Measurements from ENCODE around the gene PIGO.

Gene PIGO

DNA sequence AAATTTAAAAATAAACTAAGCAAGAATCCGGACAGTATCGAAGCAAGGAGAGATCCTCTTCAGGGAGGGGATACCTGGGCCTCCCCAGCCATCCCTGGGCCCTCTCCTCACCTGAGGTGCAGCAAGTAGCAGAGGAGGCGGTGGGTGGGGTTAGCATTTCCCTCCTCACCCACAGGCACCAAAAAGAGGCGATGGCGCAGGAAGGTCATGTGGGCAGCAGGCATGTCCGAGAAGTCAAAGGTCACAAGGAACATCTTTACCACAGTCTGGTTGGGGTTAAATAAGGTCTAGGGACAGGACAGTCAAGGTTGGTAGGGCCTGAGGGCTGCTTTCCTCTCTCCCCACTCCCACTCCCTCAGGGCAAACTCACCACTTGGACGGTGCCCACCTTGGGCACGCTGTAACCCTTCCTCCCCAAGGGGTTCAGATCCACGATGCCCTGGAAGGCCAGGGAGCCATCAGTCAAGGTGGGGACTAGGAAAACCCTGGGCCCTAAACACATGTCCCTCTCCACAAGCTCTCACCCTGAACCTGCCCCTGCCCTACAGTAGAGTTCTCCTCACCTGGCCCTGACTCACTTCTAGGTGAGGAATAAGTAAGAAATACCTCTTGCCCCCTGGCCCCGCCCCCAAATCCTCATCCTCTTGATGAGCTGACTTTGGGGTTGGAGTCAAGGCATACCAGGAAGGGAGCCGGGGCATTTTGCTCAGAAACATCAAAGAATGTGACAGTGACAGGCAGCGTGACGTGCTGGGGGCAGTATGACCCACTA, 9.4 kb upstream of the PIGO start:
- no peak for DNase-seq

DNA sequence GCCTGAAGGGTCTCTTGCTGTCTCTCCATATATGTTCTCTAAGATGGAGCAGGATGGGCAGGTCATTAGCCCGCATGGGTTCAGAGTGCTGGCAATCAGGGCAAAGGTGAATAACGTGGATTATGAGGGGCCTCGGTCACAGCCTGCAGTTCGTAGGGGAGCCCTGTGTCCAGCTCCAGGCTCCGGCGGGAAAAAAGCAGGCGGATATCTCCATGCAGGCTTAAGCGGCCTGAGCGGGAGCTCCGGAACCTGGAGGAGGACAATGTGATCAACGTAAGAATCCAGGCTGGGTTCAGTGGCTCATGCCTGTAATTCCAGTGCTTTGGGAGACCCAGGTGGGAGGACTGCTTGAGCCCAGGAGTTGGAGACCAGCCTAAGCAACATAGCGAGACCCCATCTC, 8.7 kb upstream of the PIGO start:
- DNase-seq, result no peak

DNA sequence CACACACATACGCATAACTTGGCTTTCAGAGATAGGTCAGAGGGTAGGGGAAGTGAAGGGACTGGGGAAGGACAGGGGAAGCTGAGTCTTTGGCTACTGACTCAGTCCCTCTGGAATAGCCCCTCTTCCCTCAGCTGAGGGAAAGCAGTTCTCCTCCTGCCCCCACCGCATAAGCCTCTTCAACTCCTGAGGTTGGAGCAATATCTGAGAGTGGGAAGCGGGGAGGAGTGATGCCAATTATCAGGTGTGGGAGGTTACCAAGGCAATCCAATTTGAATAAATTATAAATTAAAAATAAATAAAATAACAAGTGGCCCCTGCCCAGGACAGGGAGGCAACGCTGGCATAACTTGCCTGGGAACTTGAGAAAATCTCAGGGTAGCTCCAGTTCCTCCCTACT, 8.2 kb upstream of the PIGO start:
- no peak for DNase-seq

DNA sequence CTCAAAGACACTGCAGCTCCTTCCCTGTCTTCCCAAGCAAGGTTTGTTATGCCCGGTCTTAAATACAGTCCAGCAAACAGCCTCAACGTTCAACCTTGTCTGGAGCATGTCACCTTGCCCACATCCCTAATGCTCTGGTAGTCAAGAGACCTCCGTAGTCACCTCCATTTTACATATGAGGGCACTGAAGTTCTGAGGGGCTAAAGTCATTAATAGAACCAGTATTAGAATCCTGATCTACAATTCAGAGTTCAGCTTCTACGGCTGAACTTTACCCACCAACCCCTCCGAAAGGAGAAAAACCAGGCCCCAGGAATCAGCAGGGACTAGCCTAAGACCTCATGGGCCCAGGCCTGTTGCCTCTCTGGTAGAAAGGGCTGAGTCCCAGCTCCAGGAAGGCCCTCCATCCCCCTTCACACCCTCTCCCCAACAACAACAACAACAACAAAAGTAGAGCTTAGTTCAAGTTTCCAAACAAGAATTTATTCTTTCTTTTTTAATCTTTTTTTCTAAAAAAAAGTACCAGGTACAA, 7.3 kb upstream of the PIGO start:
- no peak for DNase-seq

DNA sequence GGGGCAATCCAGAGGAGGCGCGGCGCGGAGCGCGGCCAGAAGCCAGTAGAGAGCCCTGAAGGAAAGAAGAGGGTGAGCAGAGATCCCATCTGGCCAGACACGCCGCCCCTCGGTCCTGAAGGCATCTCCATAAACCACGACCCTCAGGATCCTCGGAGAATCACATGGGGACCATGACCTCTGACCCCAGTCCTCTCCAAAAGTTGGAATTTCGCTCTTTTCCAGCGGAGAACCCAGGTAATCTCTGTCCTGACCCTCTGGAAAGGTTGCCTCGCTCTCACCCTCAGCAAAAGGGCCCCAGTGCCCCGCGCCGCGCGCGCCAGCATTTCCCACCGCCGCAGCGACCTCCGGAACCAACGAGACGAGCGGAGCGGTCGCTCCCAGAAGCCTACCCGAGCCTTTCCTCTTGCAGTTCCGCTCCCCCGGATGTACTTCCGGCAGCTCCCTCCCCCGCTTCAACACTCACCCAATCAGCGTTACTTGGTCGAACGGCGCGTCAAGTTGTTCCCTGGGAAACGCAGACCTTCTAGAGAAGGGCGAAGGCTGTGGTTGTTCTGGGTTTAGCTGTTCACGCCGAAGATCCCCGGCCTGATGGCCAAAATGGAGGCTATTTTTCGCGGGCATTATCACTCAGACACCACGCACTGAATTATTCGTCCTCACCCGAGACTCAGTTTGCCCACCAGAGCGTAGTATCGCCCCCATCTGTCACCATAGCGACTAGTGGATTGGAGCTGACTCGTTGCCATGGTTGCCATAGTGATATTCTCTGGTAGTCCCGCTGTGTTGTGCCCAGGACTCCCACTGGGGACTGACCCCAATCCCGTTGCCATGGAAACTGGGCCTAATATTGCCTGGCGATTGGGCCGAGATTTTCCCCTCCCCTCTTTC, 6.6 kb upstream of the PIGO start, which contains the start of gene STOML2:
Gene STOML2 (minus strand): TSS at position 363 of the 891 bp plus-strand sequence. CDS start 37 bp downstream, at position 326.
- DNase-seq, result peak; percentile 96

DNA sequence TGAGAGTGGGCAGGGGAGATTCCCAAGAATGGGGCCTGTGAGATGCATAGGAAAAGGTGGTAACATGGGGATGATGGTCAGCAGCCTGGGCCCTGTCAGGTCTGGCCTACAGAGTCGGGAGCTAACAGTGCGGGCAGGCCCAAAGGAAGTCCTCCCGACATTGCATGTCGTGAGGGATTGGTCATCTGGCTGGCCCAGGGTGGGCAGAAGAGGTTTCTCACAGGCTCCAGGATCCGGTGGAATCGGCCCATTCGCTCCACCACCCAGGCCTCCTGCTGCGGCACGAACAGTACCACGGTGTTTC, 6.0 kb upstream of the PIGO start:
- DNase-seq, result no peak

DNA sequence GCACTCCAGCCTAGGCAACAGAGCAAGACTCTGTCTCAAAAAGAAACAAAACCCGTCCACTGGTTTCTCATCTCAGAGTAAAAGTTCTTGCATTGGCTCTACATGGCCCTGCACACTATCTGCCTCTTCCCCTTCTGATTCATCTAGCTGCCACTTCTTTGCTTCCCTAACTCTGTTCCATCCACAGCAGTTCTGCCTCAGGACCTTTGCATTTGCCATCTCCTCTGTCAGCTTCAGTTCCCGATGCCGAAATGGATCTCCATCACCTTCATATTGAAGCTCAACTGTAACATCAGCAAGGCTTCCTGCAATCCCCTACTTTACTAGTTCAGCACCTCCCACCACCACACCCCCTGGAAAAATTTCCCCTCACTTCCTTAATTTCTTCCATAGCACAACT, 1.2 kb upstream of the PIGO start:
- no peak for DNase-seq

DNA sequence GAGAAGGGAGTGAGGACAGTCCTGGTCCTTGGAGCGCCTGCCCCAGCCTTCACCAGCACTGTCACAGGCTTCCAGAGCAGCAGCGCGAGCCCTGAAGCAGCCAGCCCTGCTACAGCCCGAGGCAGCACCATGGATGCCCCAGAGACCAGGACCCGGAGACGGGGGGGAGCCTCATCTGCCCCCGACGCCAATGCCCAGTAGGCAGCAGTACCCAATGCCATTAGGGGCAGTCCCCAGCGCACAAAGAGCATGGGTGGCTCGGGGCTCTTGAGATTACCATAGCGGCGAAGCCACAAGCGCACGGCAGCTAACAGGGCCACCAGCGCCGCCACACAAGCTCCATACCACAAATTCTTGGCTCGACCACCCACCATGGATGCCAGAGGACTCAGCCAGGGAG, 4.9 kb downstream of the PIGO start:
- no peak for DNase-seq

DNA sequence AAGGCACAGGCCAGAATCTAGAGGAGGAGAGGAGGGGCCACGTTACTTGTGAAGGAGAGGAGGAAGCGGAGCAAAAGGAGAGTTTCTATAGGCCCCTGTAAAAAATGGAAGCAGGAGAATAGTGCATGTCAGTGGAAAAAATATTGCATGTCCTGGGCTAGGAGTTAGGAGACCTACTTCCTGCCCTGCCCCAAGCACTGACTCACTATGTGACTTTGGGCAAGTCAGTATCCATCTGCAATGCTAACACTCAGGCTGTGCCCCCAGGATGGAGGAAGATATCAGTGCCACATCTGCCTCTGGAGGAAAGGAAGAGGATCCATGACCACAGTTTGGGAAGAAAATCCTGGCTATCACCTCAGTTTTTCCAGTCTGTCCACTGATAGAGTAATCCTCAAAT, 7.0 kb downstream of the PIGO start:
- DNase-seq, result no peak

DNA sequence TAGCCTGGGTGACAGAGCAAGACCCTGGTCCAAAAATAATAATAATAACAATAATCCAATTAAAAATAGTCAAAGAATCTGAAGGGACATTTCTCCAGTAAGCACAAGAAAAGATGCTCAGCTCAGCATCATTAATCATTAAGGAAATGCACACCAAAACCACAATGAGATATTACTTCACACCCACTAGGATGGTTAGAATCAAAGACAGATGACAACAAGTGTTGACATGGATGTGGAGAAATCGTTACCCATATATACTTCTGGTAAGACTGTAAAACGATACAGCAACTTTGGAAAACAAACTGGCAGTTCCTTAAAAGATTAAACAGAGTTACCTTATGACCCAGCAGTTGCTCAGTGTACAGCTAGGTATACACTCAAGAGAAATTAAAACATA, 11.3 kb downstream of the PIGO start:
- DNase-seq, result peak; percentile 19

DNA sequence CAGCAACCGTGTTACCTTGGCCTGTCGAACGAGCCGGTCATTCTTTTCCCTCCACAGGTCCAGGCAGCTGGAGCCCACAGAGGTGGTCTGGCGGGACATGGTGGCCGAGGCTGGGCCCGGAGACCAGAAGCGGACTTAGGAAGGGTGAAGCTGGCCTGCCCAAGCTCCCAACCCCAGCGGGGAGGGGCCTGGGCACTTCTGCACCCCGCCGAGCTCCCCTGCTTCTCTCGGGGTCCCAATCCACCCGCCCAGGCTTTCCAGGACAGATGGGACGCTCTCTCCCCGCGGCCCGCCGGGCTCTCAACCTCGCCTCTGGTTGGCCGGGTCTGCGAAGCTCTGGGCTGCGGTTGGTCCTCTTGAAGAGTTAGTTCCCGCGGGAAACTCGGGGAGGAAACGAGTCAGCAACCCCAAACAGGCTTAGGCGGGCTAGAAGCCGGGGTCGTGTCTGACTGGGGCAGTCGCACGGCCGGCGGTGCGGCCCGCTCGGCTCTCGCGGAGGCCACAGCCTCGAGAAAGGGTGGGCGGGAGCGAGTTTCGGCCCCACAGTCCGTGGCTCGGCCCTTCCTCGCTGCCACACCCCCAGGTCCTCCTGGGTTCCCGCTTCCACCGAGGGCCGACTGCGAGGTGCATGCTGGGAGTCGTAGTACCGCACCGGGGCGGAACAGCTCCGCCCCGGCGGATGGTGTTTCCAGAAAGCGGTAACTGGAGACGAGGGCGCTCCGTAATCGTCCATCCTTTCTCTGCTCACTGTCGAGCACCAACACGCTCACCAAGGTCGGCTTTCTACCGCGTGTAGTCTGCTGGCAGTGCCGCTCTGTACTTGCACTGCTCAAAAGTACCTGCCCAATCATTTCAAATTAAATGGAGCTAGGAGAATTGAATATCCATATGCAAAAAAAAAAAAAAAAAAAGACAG, 16.7 kb downstream of the PIGO start, which contains the start of gene FANCG:
Gene FANCG (minus strand): TSS at position 517 of the 916 bp plus-strand sequence. CDS start 418 bp downstream, at position 99.
- peak; percentile 83 for DNase-seq

DNA sequence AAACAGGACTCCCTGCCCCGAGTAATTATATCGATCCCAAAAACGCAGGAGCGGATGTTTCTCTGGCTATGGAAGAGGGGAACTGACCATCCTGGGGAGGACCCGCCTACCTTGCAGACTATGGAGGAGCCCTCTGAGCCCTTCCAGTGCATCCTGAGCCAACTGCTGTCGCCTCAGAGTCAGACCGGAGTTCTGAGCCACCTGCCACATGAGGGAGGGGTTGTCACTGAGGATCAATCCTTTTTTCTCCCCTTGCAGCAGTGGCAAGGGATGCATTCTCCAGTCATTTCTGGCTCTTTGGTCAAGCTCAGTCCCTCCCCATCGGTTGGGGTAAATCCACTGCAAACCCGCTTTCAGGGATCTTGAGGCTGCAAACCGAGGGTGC, 17.4 kb downstream of the PIGO start:
- DNase-seq, result no peak

DNA sequence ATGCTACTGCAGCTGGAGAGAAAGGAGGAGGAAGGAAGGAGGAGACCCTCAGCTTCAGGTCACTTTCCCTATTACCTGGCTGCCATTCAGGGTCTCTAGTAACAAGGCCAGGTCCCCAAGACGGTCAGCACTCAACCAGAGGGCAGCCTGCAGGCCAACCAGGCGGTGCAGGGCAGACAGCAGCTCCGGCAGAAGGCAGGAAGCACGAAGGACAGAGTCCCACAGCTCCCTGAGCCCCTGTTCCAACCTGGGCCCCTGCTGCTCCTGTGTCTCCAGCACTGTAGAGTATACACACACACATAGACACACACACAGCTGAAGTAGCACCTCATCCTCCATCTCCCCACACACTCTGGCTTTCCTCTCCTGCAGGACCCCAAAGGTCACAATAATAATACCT, 18.3 kb downstream of the PIGO start:
- DNase-seq, result no peak

DNA sequence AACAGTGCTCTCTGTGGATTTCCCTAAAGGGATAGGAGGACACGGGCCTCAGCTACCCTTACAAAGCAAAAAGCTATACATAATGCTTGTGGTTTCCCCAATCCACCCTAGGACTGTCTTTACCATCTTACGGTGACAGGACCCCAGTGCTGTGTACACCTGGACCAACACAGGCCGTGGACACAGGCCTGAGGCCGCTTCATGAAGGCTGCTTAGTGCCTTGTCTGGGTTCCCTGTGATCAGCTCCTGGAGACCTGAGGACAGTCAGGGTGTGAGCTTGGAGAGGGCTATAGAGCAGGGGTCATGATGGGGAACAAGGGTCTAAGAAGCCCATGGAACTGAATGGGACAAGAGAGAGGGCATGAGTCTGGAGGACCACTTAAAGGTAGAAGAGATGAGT, 19.5 kb downstream of the PIGO start:
- no peak for DNase-seq

DNA sequence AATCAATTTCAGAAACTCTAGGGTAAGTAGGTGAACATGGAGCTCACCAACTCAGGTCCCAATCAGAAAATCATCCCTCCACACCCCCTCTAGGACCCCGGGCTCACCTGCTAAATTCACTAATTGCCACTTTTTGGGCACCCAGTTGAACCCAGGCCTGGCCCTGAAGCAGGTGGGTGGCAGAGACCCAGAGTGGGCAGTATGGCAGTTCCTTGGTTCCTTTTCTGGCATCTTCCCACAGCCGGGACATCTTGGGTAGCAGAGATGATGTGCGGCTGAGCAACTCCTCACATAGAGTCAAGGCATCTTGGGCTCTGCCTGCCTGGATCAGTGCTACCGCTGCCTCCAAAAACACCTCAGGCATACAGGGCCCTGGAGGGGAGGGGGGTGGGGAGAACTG, 21.0 kb downstream of the PIGO start:
- DNase-seq, result no peak

DNA sequence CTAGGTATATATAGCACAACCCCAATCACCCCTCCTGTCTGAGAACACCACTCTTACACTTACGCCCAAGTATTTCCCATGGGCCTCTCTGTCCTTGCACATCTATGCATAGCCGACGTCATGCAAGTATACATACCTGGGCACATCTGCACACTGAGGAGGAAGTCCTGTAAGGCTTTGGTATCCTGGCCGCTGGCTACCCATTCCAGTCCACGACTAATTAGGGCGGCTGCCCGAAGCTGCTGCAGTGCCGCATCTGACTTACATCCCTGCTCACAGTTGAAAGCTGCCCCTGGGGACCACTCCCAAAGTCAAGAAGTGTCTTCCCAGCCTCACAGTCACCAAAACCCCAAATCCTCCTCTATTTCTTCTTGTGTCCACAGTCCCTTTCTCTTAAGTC, 21.6 kb downstream of the PIGO start:
- DNase-seq, result no peak

DNA sequence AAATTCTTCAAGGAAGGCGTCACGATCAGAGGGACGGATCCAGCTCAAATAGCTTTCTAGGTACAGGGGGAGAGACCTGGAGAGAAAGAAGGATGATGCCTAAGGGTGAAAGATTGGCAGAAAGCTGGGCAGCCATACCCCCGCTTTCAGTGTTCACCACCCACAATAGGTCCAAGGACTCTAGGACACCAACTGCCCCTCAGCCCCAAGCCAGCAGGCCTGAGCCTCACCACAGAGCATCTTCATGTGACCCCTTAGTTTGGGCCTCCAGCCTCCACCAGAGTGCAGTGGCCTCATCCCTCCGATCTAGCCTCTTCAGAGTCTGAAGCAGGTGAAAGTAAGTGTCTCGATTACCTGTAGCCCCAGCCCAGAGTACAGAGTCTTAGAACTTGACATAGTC, 22.2 kb downstream of the PIGO start:
- DNase-seq, result no peak

DNA sequence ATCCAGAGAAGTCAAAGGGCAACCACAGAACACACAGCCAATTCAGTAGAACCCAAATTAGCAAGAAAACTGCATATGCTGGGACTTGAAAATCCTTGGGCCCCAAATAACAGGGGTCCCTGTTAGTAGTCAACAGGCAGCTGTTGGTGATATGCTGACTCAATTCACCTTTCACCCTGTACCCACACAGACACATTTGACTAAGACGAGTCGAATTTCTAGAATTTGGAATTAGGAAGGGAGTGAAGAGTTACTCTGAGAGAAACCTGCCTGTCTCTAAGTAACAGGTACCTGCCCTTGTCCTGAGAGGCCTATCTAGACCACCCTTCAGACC, 23.1 kb downstream of the PIGO start:
- DNase-seq, result no peak

DNA sequence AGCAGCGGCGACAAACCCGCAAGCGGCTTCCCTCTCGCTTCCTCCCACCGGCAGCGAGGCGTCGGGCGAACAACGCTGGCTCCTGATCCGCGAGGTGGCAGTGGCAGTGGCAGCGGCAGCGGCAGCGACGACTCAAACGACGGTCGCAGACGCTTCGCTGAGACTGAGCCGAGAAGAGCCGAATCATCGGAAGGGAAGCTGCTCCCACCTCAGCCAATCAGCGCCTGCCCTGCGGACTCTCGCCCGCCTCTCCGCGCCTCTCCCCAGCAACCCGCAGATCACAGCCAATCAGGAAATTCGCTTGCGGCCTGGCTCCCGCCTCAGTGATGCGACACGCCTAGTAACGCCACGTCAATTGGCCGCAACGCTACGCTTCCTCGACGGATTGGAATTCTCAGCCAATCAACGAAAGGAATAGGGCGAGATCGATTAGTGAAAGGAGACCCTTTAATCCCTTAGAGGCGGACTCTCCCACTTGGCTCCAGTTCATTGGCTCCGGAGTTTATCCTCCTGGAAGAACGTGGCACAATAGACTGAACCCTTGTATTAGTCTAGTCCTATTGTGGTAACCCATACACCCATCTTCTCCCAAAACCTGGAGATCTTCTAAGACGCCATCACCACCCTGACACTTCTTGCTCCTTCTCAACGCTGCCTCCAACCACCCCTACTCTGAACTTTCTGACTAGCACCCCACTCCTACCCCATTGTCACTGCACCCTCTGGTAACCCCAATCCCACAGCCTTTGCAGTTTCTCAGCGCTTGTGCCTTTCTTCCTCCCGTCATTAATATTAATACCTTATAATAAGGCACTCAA, 23.7 kb downstream of the PIGO start, which contains the start of gene VCP:
Gene VCP (minus strand): TSS at position 165 of the 818 bp plus-strand sequence. CDS start 272 bp downstream, outside the sequence.
- peak; percentile 99 for DNase-seq

DNA sequence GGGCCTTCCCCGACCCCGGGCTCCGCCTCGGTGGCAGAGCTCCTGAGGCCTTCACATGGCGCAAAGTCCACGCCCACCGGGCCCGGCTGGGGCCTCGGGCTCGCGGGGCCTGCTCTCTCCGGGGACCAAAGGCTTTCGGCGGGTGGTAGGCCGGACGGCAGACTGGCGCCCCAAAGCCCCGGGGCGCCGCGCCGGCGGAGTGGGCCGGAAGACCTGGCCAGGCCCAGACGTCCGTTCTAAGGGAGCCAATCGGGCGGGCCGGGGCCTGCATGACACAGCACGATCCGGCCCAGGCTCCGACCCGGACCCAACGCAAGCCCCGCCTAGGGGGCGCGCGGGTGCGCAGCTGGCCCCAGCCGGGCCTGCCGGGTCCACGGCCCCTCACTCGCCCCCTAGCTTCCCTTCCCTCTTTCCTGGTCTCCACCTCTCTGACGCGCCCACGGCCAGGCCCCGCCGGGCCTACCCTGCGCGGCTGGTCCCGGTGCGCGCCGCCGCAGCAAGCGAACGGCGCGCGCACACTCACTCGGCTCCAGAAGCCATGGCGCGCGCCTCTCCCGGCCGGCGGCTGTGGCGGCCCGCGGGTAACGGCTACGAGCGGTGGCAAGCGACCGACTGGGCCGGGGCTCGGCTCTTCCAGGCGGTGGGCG, 24.5 kb downstream of the PIGO start:
- peak; percentile 66 for DNase-seq

Measured in CD4-positive, alpha-beta T cell treated with Interleukin-4 for 4 hours (primary cell).